GM23248 (cell line): ENCODE data around the gene PDHX. TPM values are rescaled to one million over a fixed set of nuclear protein-coding genes. Genes with fewer than 3 reads are reported as not detected.

Experiments used
- DNase-seq: peaks from one replicate; pipeline ENCODE4 v3.0.0-alpha.2; 2015
- H2AFZ ChIP-seq: fragments of 200-600 bp; sonication (generic); 2 replicates; pipeline ENCODE4 v1.6.1; 2016; ENCODE audit warnings: antibody characterized with exemption
- H3F3A ChIP-seq: fragments of 200-600 bp; sonication (generic); 2 replicates; pipeline ENCODE4 v1.6.1; 2016; ENCODE audit warnings: mild to moderate bottlenecking, antibody characterized with exemption, mixed run types; ENCODE audit not compliant: insufficient read depth
- H3K27ac ChIP-seq: fragments of 200-600 bp; sonication (generic); 2 replicates; pipeline ENCODE4 v1.5.1; 2016; ENCODE audit warnings: mild to moderate bottlenecking
- H3K27me3 ChIP-seq: fragments of 200-600 bp; sonication (generic); replicated peaks from 2 replicates; pipeline ENCODE4 v1.6.1; 2016; ENCODE audit warnings: mild to moderate bottlenecking; ENCODE audit not compliant: insufficient read depth
- H3K36me3 ChIP-seq: fragments of 200-600 bp; sonication (generic); 2 replicates; pipeline ENCODE4 v1.6.1; 2016; ENCODE audit warnings: low read depth, mild to moderate bottlenecking
- H3K4me1 ChIP-seq: fragments of 200-600 bp; sonication (generic); 2 replicates; pipeline ENCODE4 v1.6.1; 2016; ENCODE audit warnings: mild to moderate bottlenecking; ENCODE audit not compliant: insufficient read depth
- H3K4me2 ChIP-seq: fragments of 200-600 bp; sonication (generic); one replicate; pipeline ENCODE4 v1.6.1; 2016; ENCODE audit warnings: mild to moderate bottlenecking; ENCODE audit not compliant: unreplicated experiment
- H3K4me3 ChIP-seq: fragments of 200-600 bp; sonication (generic); 2 replicates; pipeline ENCODE4 v1.5.1; 2016; ENCODE audit warnings: mild to moderate bottlenecking
- H3K79me2 ChIP-seq: fragments of 200-600 bp; sonication (generic); 2 replicates; pipeline ENCODE4 v1.6.1; 2016; ENCODE audit warnings: mild to moderate bottlenecking; ENCODE audit not compliant: insufficient read depth
- H3K9ac ChIP-seq: fragments of 200-600 bp; sonication (generic); 2 replicates; pipeline ENCODE4 v1.6.1; 2016; ENCODE audit warnings: mild to moderate bottlenecking
- H3K9me2 ChIP-seq: fragments of 200-600 bp; sonication (generic); 2 replicates; pipeline ENCODE4 v1.6.1; 2016; ENCODE audit warnings: mixed run types, mild to moderate bottlenecking, moderate library complexity; ENCODE audit not compliant: insufficient read depth
- H3K9me3 ChIP-seq: fragments of 200-600 bp; sonication (generic); one replicate; pipeline ENCODE4 v1.6.1; 2017; ENCODE audit warnings: low read depth
- H4K20me1 ChIP-seq: fragments of 200-600 bp; sonication (generic); 2 replicates; pipeline ENCODE4 v1.6.0; 2016; ENCODE audit not compliant: insufficient read depth
- EZH2 ChIP-seq: fragments of 200-600 bp; sonication (generic); IDR thresholded peaks from 2 replicates; pipeline ENCODE4 v1.6.1; 2018; ENCODE audit warnings: antibody characterized with exemption, mild to moderate bottlenecking; ENCODE audit not compliant: insufficient read depth, poor library complexity, severe bottlenecking
- EZH2phosphoT487 ChIP-seq: fragments of 200-600 bp; sonication (generic); IDR thresholded peaks from 2 replicates; pipeline ENCODE4 v1.6.1; 2018; ENCODE audit warnings: antibody characterized with exemption, moderate library complexity, mild to moderate bottlenecking, low read depth; ENCODE audit not compliant: insufficient read depth
- WGBS, 2 experiments: methylation state at CpG; one replicate each; pipeline ENCODE4 v1.1.6; 2015 to 2017; ENCODE audit warnings: low lambda C conversion rate in 2 of 2, low coverage in 1 of 2; ENCODE audit errors: missing lambda C conversion rate in 2 of 2; 5-methylcytosine and 5-hydroxymethylcytosine counted together
- in situ Hi-C: fragments of 300-500 bp; cut with MboI; formaldehyde crosslinking; loops from 2 replicates; pipeline ENCODE4 v1.15.0; 2020
- polyA plus RNA-seq: library from polyadenylated mRNA; unstranded; fragments of >200 nt; fragmentation: Nextera tagmentation; extraction: Ambion mirVana; gene quantifications from 2 replicates; pipeline ENCODE4 v1.2.1, GENCODE V29; 2016
- total RNA-seq: library from RNA; depleted of rRNA; stranded (reverse); fragments of >200 nt; shearing (Covaris generic); gene quantifications from 2 replicates; pipeline ENCODE4 v1.2.3, GENCODE V29; 2014

The PDHX gene
- total and polyA plus RNA-seq, 2 experiments from 2014 or later: 36.1 to 40.1 TPM

GRCh38 chr11:34997952-34998528 lies 81.6 kb downstream of the PDHX start:
- Histone ChIP-seq H3F3A (peaks cover 6% of the 10 kb centered on the region; the same call in 1 of the 2 replicates), H3K9ac (peak overlapping the region; percentile 47; the same call in 1 of the 2 replicates), H3K4me1 (peaks cover 25% of the 10 kb centered on the region), H3K27me3 (no peaks in the 10 kb centered on the region), H3K36me3 (0 out of 2 replicates have a peak, but pooled peaks cover 8% of the 10 kb centered on the region), H3K27ac (peak overlapping the region; percentile 21), H3K4me3 (peak overlapping the region; percentile 12), H3K9me3 (no peaks in the 10 kb centered on the region), H3K4me2 (peak overlapping the region; percentile 25), H3K79me2 (peaks cover 23% of the 10 kb centered on the region), H3K9me2 (no peaks in the 10 kb centered on the region), H4K20me1 (no peaks in the 10 kb centered on the region), H2AFZ (no peak overlapping the region)
- WGBS, 2 experiments: 2 to 6% methylated on average over 3 of the region's 3 CpGs
- TF ChIP-seq EZH2phosphoT487: no peak
- TF ChIP-seq EZH2: no peak
- in situ Hi-C loops: loop anchor here (10.0 kb wide), 1 partner anchor 397 kb away; no protein-coding TSS in a partner anchor
- peak; percentile 70 for DNase-seq

- no peak overlapping the region for H3K4me2 ChIP-seq
- H3K27me3 ChIP-seq: no peaks in the 10 kb centered on the region
- no peak for DNase-seq
- H3K36me3 ChIP-seq: 0 out of 2 replicates have a peak, but pooled peaks cover 8% of the 10 kb centered on the region
- H3K27ac ChIP-seq: no peak overlapping the region
- H3K4me3 ChIP-seq: no peak overlapping the region
- H4K20me1 ChIP-seq: no peaks in the 10 kb centered on the region
- H3K9me3 ChIP-seq: no peaks in the 10 kb centered on the region
- no peaks in the 10 kb centered on the region for H3K9me2 ChIP-seq
- in situ Hi-C loops: loop anchor here (10.0 kb wide), 1 partner anchor 395 kb away; no protein-coding TSS in a partner anchor
- peaks cover 23% of the 10 kb centered on the region for H3K79me2 ChIP-seq
- H3K4me1 ChIP-seq: peaks cover 35% of the 10 kb centered on the region
- H3F3A ChIP-seq: peaks cover 11% of the 10 kb centered on the region; the same call in 1 of the 2 replicates
- H3K9ac ChIP-seq: no peak overlapping the region
- TF ChIP-seq EZH2 (no peak), EZH2phosphoT487 (no peak)
- no peak overlapping the region for H2AFZ ChIP-seq
- 93% methylated on average over 4 of the region's 4 CpGs for WGBS, 2 experiments
Observed at GRCh38 chr11:34999453-34999852, 83.0 kb downstream of the PDHX start.

- Histone ChIP-seq H3F3A (0 out of 2 replicates have a peak, but pooled peaks cover 4% of the 10 kb centered on the region), H3K27me3 (no peaks in the 10 kb centered on the region), H3K36me3 (no peaks in the 10 kb centered on the region), H3K79me2 (peaks cover 8% of the 10 kb centered on the region; the same call in 1 of the 2 replicates), H3K4me1 (peaks cover 26% of the 10 kb centered on the region), H3K9ac (no peak overlapping the region), H4K20me1 (no peaks in the 10 kb centered on the region), H2AFZ (no peak overlapping the region), H3K9me2 (no peaks in the 10 kb centered on the region), H3K27ac (no peak overlapping the region; the same call in 1 of the 2 replicates), H3K4me2 (peak overlapping the region; percentile 37), H3K4me3 (no peak overlapping the region), H3K9me3 (no peaks in the 10 kb centered on the region)
- TF ChIP-seq EZH2: no peak
- TF ChIP-seq EZH2phosphoT487: no peak
- WGBS, 2 experiments: 12 to 17% methylated on average over 1 of the region's 1 CpG
- DNase-seq: no peak
- in situ Hi-C loops: no loop called here
Observed at GRCh38 chr11:35003186-35003585, 86.8 kb downstream of the PDHX start.

GRCh38 chr11:35003658-35004057 lies 87.2 kb downstream of the PDHX start:
- H3K9me2 ChIP-seq: no peaks in the 10 kb centered on the region
- H3K27ac ChIP-seq: no peak overlapping the region; the same call in 1 of the 2 replicates
- no peaks in the 10 kb centered on the region for H4K20me1 ChIP-seq
- H3K36me3 ChIP-seq: no peaks in the 10 kb centered on the region
- no peak overlapping the region for H3K4me3 ChIP-seq
- H3F3A ChIP-seq: 0 out of 2 replicates have a peak, but pooled peaks cover 5% of the 10 kb centered on the region
- no peaks in the 10 kb centered on the region for H3K27me3 ChIP-seq
- DNase-seq: peak; percentile 46
- in situ Hi-C loops: no loop called here
- no peak overlapping the region for H3K9ac ChIP-seq
- TF ChIP-seq EZH2phosphoT487 (no peak), EZH2 (no peak)
- peaks cover 21% of the 10 kb centered on the region for H3K4me1 ChIP-seq
- 12 to 15% methylated on average over 3 of the region's 3 CpGs for WGBS, 2 experiments
- no peaks in the 10 kb centered on the region for H3K9me3 ChIP-seq
- peak overlapping the region; percentile 37 for H3K4me2 ChIP-seq
- peaks cover 8% of the 10 kb centered on the region; the same call in 1 of the 2 replicates for H3K79me2 ChIP-seq
- no peak overlapping the region for H2AFZ ChIP-seq
